ENCODE data around the gene ZKSCAN2. TPM values are rescaled to one million over a fixed set of nuclear protein-coding genes. Genes with fewer than 3 reads are reported as not detected.
A peak's percentile ranks its signal among the peaks of the same experiment; 100 is the strongest.

The ZKSCAN2 gene
- total and polyA plus RNA-seq, 3 donors from 2014 or later = 10.3 to 18.8 (median 17.4) TPM

- intact Hi-C loops (cut with DNase I; ENCODE audit: low total_unique reads) = no loop called here
These were observed 12.2 kb upstream of the ZKSCAN2 start for GRCh38 chr16:25269879-25270278.

GRCh38 chr16:25265968-25266367 lies 8.3 kb upstream of the ZKSCAN2 start:
- H3K27me3 ChIP-seq = no peaks in the 10 kb centered on the region
- no peaks in the 10 kb centered on the region for H3K36me3 ChIP-seq (ENCODE audit: low read depth, missing control alignments)
- intact Hi-C loops (cut with DNase I; ENCODE audit: low total_unique reads) = no loop called here
- no peak overlapping the region for H3K4me3 ChIP-seq
- H3K9me3 ChIP-seq = no peaks in the 10 kb centered on the region
- TF ChIP-seq CTCF (IDR thresholded peaks at IDR 0.05) = no peak
- TF ChIP-seq POLR2A (IDR thresholded peaks at IDR 0.05) = no peak
- 90 to 93% methylated on average over 2 of the region's 2 CpGs for WGBS, 2 donors
- H3K4me1 ChIP-seq = no peaks in the 10 kb centered on the region
- no peak overlapping the region for H3K27ac ChIP-seq
- DNase-seq = no peak

More at GRCh38 chr16:25269879-25270278, 12.2 kb upstream of the ZKSCAN2 start:
- H3K9me3 ChIP-seq = no peaks in the 10 kb centered on the region
- H3K27ac ChIP-seq = no peak overlapping the region
- DNase-seq = no peak
- TF ChIP-seq CTCF (IDR thresholded peaks at IDR 0.05) (no peak), POLR2A (IDR thresholded peaks at IDR 0.05) (no peak)
- H3K27me3 ChIP-seq = no peaks in the 10 kb centered on the region
- no peaks in the 10 kb centered on the region for H3K36me3 ChIP-seq (ENCODE audit: low read depth, missing control alignments)
- no peaks in the 10 kb centered on the region for H3K4me1 ChIP-seq
- H3K4me3 ChIP-seq = no peak overlapping the region
- WGBS, 2 donors = 90 to 100% methylated on average over 1 of the region's 1 CpG

GRCh38 chr16:25264597-25264996 lies 7.0 kb upstream of the ZKSCAN2 start:
- no peaks in the 10 kb centered on the region for H3K36me3 ChIP-seq (ENCODE audit: low read depth, missing control alignments)
- no peak overlapping the region for H3K4me3 ChIP-seq
- no peaks in the 10 kb centered on the region for H3K4me1 ChIP-seq
- no peak overlapping the region for H3K27ac ChIP-seq
- no peaks in the 10 kb centered on the region for H3K9me3 ChIP-seq
- 77 to 89% methylated on average over 2 of the region's 2 CpGs for WGBS, 2 donors
- no peak for DNase-seq
- intact Hi-C loops (cut with DNase I; ENCODE audit: low total_unique reads) = no loop called here
- TF ChIP-seq POLR2A (IDR thresholded peaks at IDR 0.05) = no peak
- TF ChIP-seq CTCF (IDR thresholded peaks at IDR 0.05) = no peak
- H3K27me3 ChIP-seq = no peaks in the 10 kb centered on the region

GRCh38 chr16:25260416-25260815 lies 2.8 kb upstream of the ZKSCAN2 start:
- 74 to 76% methylated on average over 5 of the region's 5 CpGs for WGBS, 2 donors
- H3K4me1 ChIP-seq = peaks cover 24% of the 10 kb centered on the region
- no peak for DNase-seq
- H3K27ac ChIP-seq = no peak overlapping the region
- H3K9me3 ChIP-seq = no peaks in the 10 kb centered on the region
- H3K36me3 ChIP-seq (ENCODE audit: low read depth, missing control alignments) = no peaks in the 10 kb centered on the region
- intact Hi-C loops (cut with DNase I; ENCODE audit: low total_unique reads) = no loop called here
- no peak for TF ChIP-seq POLR2A (IDR thresholded peaks at IDR 0.05)
- H3K27me3 ChIP-seq = no peaks in the 10 kb centered on the region
- H3K4me3 ChIP-seq = no peak overlapping the region

- peak overlapping the region; percentile 71 to 92 for H3K4me3 ChIP-seq
- 31 to 37% methylated on average over 4 of the region's 4 CpGs for WGBS, 2 donors
- intact Hi-C loops (cut with DNase I; ENCODE audit: low total_unique reads) = no loop called here
These were observed 1.2 kb upstream of the ZKSCAN2 start for GRCh38 chr16:25258861-25259179.

More at GRCh38 chr16:25258861-25259179, 1.2 kb upstream of the ZKSCAN2 start:
- no peak for DNase-seq
- peak overlapping the region in 1 of 2 donors; percentile 99 for H3K27ac ChIP-seq
- no peaks in the 10 kb centered on the region for H3K27me3 ChIP-seq
- H3K4me1 ChIP-seq = peaks cover 27% of the 10 kb centered on the region
- TF ChIP-seq POLR2A (IDR thresholded peaks at IDR 0.05) = no peak
- TF ChIP-seq CTCF (IDR thresholded peaks at IDR 0.05) = no peak
- no peaks in the 10 kb centered on the region for H3K9me3 ChIP-seq
- no peaks in the 10 kb centered on the region for H3K36me3 ChIP-seq (ENCODE audit: low read depth, missing control alignments)

All from testis (tissue), 3 donors.